HG02884 (cell line): ENCODE data around the gene QDPR.

Experiments used
- ATAC-seq: cut with Tn5 transposase; IDR thresholded peaks from one replicate; pipeline ENCODE4 v1.9.1; 2021; ENCODE audit warnings: mild to moderate bottlenecking, moderate library complexity; ENCODE audit not compliant: unreplicated experiment

Gene QDPR

GRCh38 chr4:17436750-17437090 lies 75.2 kb downstream of the QDPR start:
- ATAC-seq, result no peak
